Measurements from ENCODE around the gene KLHL26.
"Not testable (repeated sequence)": the region's sequence is repeated elsewhere in the genome, so short reads cannot be mapped to it uniquely, and the experiment has no call there.

Gene KLHL26, protein sequence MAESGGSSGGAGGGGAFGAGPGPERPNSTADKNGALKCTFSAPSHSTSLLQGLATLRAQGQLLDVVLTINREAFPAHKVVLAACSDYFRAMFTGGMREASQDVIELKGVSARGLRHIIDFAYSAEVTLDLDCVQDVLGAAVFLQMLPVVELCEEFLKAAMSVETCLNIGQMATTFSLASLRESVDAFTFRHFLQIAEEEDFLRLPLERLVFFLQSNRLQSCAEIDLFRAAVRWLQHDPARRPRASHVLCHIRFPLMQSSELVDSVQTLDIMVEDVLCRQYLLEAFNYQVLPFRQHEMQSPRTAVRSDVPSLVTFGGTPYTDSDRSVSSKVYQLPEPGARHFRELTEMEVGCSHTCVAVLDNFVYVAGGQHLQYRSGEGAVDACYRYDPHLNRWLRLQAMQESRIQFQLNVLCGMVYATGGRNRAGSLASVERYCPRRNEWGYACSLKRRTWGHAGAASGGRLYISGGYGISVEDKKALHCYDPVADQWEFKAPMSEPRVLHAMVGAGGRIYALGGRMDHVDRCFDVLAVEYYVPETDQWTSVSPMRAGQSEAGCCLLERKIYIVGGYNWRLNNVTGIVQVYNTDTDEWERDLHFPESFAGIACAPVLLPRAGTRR

DNA sequence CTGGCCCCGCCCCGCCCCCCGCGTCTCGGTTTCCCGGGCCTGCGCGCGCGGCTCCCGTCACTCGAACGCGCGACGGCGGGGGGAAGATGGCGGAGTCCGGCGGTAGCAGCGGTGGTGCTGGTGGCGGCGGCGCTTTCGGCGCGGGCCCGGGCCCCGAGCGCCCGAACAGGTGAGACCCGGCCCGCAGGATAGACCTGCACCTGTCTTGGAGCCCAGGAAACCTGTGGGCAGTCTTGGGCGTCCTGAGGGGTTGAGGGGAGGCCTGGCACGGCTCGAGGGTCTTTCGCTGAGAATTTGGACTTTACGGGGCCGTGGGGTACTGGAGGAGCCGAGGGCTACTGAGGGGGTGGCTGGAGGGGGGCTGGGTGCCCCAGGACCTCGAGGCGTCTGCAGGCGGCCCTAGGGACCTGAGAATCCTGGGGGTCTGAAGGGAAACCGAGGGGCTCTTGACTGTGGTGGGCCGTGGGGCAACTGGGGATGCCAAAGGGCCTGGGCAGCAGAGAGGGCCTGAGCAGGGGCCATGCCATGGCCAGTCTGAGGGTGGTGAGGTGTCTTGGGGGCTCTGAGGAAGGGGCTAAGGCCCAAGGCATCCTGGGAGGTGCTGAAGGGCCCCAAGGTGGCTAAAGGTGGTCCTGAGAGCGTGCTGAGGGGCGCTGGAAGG, at the start of gene KLHL26:
Gene KLHL26 (plus strand): TSS at position 60 of the 661 bp plus-strand sequence. CDS start 27 bp downstream, at position 87.
- no peak for DNase-seq (ENCODE audit: low read depth in 2 of 2)

GRCh38 chr19:18587561-18587960, 49.3 kb upstream of the KLHL26 start:
- no peak for DNase-seq (ENCODE audit: low read depth in 2 of 2)

DNA sequence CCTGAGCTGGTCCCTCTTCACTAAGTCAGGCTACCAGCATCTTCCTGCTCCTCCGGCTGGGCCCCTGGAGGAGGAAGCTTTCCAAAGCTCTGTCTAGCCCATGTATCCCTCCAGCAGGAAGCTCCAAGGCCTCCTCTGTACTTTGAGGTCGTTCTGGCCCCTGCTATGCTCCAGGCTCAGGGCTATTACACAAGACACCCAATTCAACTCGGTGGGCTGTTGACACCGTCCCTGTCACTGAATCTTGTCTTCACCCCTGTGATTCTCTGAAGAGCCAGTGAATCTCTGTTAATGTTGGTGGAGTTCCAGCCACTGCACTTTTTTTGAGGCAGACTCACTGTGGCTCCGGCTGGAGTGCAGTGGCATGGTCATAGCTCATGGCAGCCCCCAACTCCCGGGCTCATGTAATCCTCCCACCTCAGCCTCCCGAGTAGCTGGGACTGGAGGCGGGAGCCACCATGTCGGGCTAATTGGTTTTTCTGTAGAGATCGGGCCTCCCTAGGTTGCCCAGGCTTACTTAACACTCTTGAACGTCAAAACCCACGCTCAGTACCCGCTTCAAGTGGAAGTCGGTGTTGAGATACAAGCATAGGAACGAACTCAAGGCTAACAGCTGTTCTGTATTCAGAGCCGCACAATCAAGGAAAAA, 48.7 kb upstream of the KLHL26 start:
- DNase-seq (ENCODE audit: low read depth in 2 of 2): no peak

- DNase-seq (ENCODE audit: low read depth in 2 of 2): peak; percentile 49 to 55
Measured at GRCh38 chr19:18588611-18589379, 48.0 kb upstream of the KLHL26 start, which contains the start of gene REX1BD. Gene REX1BD (plus strand): TSS chr19:18588798. CDS start chr19:18588802, 4 bp downstream.

DNA sequence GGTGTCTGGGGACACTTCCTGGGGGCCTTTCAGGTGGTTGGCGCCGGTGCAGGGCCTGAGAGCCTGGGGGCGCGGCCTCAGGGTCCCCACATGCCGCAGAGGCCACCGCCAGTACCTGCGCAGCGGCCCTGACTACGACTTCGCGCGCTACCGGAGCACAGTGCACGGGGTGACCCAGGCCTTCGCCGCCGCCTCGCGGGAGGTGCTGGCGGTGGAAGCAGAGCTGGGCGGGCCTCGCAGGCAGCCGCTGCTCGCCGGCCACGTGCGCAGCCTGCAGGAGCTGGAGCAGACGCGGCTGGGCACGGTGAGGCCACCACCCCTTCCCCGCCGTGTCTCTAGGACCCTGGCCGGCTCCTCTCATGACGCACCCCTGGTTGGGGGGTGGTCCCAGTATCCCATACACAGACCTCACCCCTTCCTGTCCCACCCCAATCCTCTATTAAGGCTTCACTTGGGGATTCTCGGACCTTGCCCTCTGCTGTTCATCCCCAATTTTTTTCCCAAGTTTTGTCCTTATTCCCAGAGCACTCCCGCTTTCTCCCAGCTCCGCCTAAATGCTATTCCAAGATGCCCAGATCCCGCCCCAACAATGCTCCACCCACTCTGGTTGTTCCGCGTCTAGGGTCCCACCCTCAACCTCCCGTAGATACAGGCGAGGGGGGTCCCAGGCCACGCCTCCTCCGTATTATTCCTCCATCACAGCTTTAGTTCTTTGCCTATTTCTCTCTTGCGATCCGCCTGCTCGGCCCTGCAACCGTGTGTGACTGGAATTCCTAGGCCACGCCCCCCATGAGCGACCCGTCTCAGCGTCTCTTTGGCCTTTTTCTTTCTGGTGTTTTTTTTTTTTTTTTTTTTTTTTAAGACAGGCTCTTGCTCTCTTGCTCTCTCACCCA, 47.2 kb upstream of the KLHL26 start:
- DNase-seq (ENCODE audit: low read depth in 2 of 2): peak; percentile 44

GRCh38 chr19:18590273-18591272, 46.3 kb upstream of the KLHL26 start:
- peak; percentile 53 to 55 for DNase-seq (ENCODE audit: low read depth in 2 of 2)

GRCh38 chr19:18591735-18592385, 45.0 kb upstream of the KLHL26 start:
- peak; percentile 82 for DNase-seq (ENCODE audit: low read depth in 2 of 2)

- DNase-seq (ENCODE audit: low read depth in 2 of 2): not testable (repeated sequence)
Measured at GRCh38 chr19:18592732-18593131, 44.1 kb upstream of the KLHL26 start.

DNA sequence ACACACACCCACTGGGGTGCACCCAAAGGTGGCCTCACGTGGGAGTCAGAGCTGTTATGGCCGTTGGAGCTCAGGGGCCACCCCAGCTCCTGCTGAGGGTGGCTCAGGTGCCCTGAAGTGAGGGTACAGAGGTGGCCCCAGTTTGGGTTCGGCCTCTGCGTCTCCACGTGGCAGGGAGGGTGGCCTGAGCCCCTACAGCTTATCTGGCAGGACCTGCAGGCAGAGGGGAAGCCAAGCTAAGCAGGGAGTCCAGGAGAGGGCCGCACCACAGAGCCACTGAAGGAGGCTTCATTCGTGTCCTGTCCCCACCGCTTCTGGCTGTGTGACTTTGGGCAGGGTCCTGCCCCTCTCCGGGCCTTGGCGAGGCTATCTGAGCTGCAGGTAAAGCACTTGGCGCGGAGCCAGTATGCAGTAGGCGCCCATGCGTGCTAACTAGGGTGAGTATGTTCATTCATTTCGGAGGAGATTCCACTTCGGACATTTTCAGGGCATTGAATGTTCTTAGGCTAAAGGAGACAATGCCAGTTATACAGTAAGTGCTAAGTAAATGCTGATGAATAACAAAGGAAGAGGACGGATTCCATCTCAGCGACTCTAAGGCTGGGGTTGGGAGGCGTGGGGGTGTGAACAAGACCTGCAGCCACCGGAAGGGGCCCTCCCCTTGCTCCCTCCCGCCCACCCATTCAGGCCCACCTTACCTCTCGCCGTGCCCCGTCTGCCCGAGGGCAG, 43.3 kb upstream of the KLHL26 start:
- DNase-seq (ENCODE audit: low read depth in 2 of 2): no peak

GRCh38 chr19:18594096-18594823, 42.6 kb upstream of the KLHL26 start:
- peak; percentile 34 to 45 for DNase-seq (ENCODE audit: low read depth in 2 of 2)

DNA sequence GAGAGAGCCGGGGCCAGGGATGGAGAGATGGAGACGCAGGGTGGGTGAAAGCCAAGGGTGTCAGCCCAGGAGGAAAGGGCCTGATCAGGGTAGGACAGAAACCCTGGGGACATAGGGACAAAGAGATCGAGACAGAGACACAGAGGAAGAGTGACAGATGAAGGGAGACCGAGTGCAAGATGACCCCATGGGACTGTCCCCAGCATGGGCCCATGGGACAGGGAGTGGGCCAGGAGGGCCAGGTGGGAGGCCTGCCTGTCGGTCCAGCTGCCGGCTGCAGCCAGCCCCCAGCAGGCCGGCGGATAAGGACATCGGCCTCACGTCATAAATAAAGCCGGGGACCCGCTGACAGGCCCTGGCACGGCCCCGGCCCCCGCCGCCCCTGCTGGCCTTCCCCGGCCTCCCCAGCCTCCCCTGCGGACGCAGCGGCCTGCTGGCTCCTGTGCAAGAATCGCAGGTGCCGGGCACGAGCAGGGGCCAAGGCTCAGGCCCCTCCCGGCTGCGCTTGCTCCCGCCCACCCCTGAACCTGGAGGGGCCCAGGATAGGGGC, 41.9 kb upstream of the KLHL26 start:
- DNase-seq (ENCODE audit: low read depth in 2 of 2): no peak

GRCh38 chr19:18595475-18595874, 41.4 kb upstream of the KLHL26 start:
- DNase-seq (ENCODE audit: low read depth in 2 of 2): no peak

DNA sequence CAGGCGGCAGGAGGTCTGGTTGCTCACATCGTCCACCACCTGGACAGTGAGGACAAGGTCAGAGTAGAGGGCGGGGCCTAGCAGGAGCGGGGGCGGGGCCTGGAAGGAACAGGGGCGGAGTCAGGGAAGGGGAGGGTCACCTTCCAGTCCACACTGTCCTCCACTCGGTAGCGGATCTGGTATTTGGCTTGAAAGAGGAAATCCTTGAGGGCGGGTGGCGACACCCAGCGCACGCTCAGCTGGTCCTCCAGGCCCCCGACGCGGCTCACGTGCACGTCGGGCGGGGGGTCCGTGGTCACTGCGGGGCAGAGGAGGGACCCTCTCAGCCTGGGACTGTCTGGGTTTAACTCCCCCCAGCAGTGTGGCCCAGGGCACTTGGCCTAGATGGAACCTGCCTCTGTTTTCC, 40.1 kb upstream of the KLHL26 start:
- DNase-seq (ENCODE audit: low read depth in 2 of 2): no peak

DNA sequence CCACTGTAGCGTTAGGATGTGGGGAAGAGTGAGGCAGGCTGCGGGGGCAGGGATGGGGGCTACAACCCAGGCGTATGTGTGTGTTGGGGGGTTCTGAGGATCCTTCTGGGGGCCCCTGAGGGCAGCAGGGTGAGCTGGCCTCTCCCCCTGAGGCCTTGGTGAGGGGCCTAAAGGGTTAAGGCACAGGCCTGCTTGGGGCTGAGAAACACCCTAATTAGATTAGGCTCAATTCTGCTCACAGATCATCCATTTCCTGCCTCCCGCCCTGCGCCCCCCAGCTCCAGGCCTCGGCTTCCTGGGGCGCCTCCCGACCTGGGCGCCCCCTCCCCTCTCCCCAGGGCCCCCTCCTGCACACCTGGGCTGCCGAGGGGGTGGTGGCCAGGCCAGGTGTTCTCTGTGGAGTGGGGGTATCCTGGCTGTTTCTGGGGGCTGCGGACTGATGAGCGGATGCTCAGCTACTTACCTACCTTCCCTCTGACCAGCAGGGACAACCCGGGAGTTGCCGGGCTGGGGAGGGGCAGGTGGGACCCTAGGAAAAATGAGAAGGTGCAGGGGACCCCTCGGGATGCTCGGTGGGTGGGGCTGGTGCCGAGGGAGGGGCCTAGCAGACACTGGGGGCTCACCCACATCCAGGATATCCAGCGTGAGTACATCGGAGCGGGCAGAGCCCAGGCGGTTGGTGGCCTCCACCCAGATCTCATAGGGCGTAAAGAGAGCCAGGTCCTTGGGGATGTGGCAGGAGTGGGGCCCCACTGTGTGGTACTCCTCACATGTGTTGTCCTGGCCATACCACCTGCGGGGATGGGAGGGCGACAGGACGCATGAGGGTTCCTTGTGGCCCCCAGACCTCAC, 38.8 kb upstream of the KLHL26 start:
- no peak for DNase-seq (ENCODE audit: low read depth in 2 of 2)

GRCh38 chr19:18599485-18599884, 37.3 kb upstream of the KLHL26 start:
- DNase-seq (ENCODE audit: low read depth in 2 of 2): no peak
